A549 (cell line): Measurements from ENCODE around the gene NXF1. TPM values are rescaled to one million over a fixed set of nuclear protein-coding genes. Genes with fewer than 3 reads are reported as not detected.
"Not testable (repeated sequence)": the region's sequence is repeated elsewhere in the genome, so short reads cannot be mapped to it uniquely, and the experiment has no call there.

ENCODE experiments used
- ATAC-seq, 2 experiments: fragments of 200-7000 bp in 1 of 2; fragments of >200 bp in 1 of 2; cut with Nextera tagmentation in 1 of 2; cut with Tn5 transposase in 1 of 2; 3 replicates each; pipeline versions ENCODE4 v1.8.0 to v1.9.1; 2018 to 2020; ENCODE audit warnings: mild to moderate bottlenecking in 1 of 2, moderate library complexity in 1 of 2
- CTCF ChIA-PET: fragments of 300-600 bp; sonication (Branson Sonifier 250); formaldehyde crosslinking; extraction: SDS; loops from one replicate; lab custom pipeline; 2021; ENCODE audit warnings: antibody characterized with exemption, inconsistent platforms; lab: Yijun Ruan, JAX
- POLR2A ChIA-PET: fragments of 350-600 bp; formaldehyde crosslinking; extraction: SDS; loops from one replicate; lab custom pipeline; 2021; ENCODE audit warnings: antibody characterized with exemption, inconsistent platforms; lab: Yijun Ruan, JAX
- DNase-seq, 2 experiments: peaks; one replicate each; pipeline versions ENCODE4 v3.0.0 to v3.0.0-alpha.2; 2011 to 2016; ENCODE audit warnings: low read depth in 1 of 2, low spot score in 1 of 2
- FAIRE-seq: peaks from 2 replicates; lab custom pipeline; 2011; peaks lifted over from hg19 to GRCh38; lab: Jason Lieb, UNC
- H3K27ac ChIP-seq, 2 experiments: fragments of >200 bp; sonication (Bioruptor Twin); formaldehyde crosslinking; 3 replicates each; pipeline ENCODE4 v1.5.1; 2016 to 2017
- H3K4me1 ChIP-seq: fragments of >200 bp; sonication (Bioruptor Twin); formaldehyde crosslinking; 3 replicates; pipeline ENCODE4 v1.6.1; 2016
- H3K4me2 ChIP-seq: fragments of >200 bp; sonication (Bioruptor Twin); formaldehyde crosslinking; 3 replicates; pipeline ENCODE4 v1.6.1; 2016
- H3K4me3 ChIP-seq: fragments of >200 bp; sonication (Bioruptor Twin); formaldehyde crosslinking; 3 replicates; pipeline ENCODE4 v1.5.1; 2016
- H3K9me3 ChIP-seq: fragments of >200 bp; sonication (Bioruptor Twin); formaldehyde crosslinking; 3 replicates; pipeline ENCODE4 v1.6.1; 2016
- ATOH8 ChIP-seq: fragments of 250-450 bp; sonication (Bioruptor Pico); IDR thresholded peaks from 2 replicates; pipeline ENCODE4 v1.5.0; 2020; ENCODE audit warnings: low read depth, mild to moderate bottlenecking, moderate library complexity
- CHD4 ChIP-seq: fragments of 200-600 bp; sonication (generic); IDR thresholded peaks from 2 replicates; pipeline ENCODE4 v1.6.1; 2016; ENCODE audit warnings: antibody characterized with exemption, mild to moderate bottlenecking, borderline replicate concordance
- ELK1 ChIP-seq: fragments of 150-350 bp; IDR thresholded peaks from 2 replicates; pipeline ENCODE4 v1.6.1; 2014; ENCODE audit warnings: low read depth, mild to moderate bottlenecking, low read length
- EP300 ChIP-seq, 2 experiments: fragments of >200 bp; sonication (Bioruptor Twin); formaldehyde crosslinking; IDR thresholded peaks; 2 replicates in 1 of 2; 3 replicates in 1 of 2; pipeline ENCODE4 v1.6.1; 2016 to 2017
- FOSB ChIP-seq: fragments of 250-450 bp; sonication (Bioruptor Pico); IDR thresholded peaks from 2 replicates; pipeline ENCODE4 v1.5.0; 2020; ENCODE audit warnings: mild to moderate bottlenecking, moderate library complexity
- GATA3 ChIP-seq: IDR thresholded peaks from 2 replicates; pipeline ENCODE4 v1.6.1; 2012; ENCODE audit warnings: borderline replicate concordance
- HOXB5 ChIP-seq: fragments of 250-450 bp; sonication (Bioruptor Pico); IDR thresholded peaks from 2 replicates; pipeline ENCODE4 v1.5.0; 2020; ENCODE audit warnings: mild to moderate bottlenecking, moderate library complexity
- JUN ChIP-seq, 2 experiments: fragments of >200 bp; sonication (Bioruptor Twin); formaldehyde crosslinking; IDR thresholded peaks; 2 replicates in 1 of 2; 3 replicates in 1 of 2; pipeline ENCODE4 v1.6.1; 2016 to 2017
- JUNB ChIP-seq: fragments of >200 bp; sonication (Bioruptor Twin); formaldehyde crosslinking; IDR thresholded peaks from 2 replicates; pipeline ENCODE4 v1.6.1; 2016
- NPAS2 ChIP-seq: fragments of 250-450 bp; sonication (Bioruptor Pico); IDR thresholded peaks from 2 replicates; pipeline ENCODE4 v1.8.0; 2022; ENCODE audit warnings: mild to moderate bottlenecking, moderate library complexity, borderline replicate concordance
- NR3C1 ChIP-seq: fragments of >200 bp; sonication (Bioruptor Twin); formaldehyde crosslinking; IDR thresholded peaks from 3 replicates; pipeline ENCODE4 v1.6.1; 2017
- PBX3 ChIP-seq: IDR thresholded peaks from 2 replicates; pipeline ENCODE4 v1.6.1; 2012
- POLR2A ChIP-seq: IDR thresholded peaks from 2 replicates; pipeline ENCODE4 v1.6.1; 2012; ENCODE audit warnings: mild to moderate bottlenecking, low read length
- SREBF2 ChIP-seq: fragments of 450-650 bp; IDR thresholded peaks from 2 replicates; pipeline ENCODE4 v1.6.1; 2014; ENCODE audit warnings: mild to moderate bottlenecking, moderate library complexity
- TP53 ChIP-seq: fragments of 250-450 bp; sonication (Bioruptor Pico); IDR thresholded peaks from 2 replicates; pipeline ENCODE4 v1.5.0; 2021; ENCODE audit warnings: mild to moderate bottlenecking, moderate library complexity
- ZC3H11A ChIP-seq: fragments of 450-650 bp; IDR thresholded peaks from 2 replicates; pipeline ENCODE4 v1.6.1; 2014; ENCODE audit warnings: antibody characterized with exemption, mild to moderate bottlenecking
- WGBS: methylation state at CpG from one replicate; pipeline ENCODE4 v1.1.6; 2017; ENCODE audit errors: missing lambda C conversion rate; 5-methylcytosine and 5-hydroxymethylcytosine counted together
- polyA plus RNA-seq, 4 experiments: library from polyadenylated mRNA; depleted of rRNA in 3 of 4; stranded (reverse); fragments of >200 nt; fragmentation: RNase III in 1 of 4; extraction: RNeasy Plus Mini Kit Qiagen cat#74134 plus additional on column Dnase treatment in 1 of 4; gene quantifications; 2 replicates in 3 of 4; 3 replicates in 1 of 4; pipeline ENCODE4 v1.2.3, GENCODE V29; 2011 to 2017

The NXF1 gene
- polyA plus RNA-seq, 2 of the 4 experiments (the other 2 are of a cell fraction): 35.5 to 47.7 TPM

GRCh38 chr11:62770778-62771143, 34.5 kb downstream of the NXF1 start:
- CTCF ChIA-PET: interaction anchor here (0.6 to 13.8 kb wide), 7 partner anchors 10 to 241 kb away, joined by 3 to 211 read pairs (median 4); partner anchors contain the start of genes POLR2G and TMEM179B

DNA sequence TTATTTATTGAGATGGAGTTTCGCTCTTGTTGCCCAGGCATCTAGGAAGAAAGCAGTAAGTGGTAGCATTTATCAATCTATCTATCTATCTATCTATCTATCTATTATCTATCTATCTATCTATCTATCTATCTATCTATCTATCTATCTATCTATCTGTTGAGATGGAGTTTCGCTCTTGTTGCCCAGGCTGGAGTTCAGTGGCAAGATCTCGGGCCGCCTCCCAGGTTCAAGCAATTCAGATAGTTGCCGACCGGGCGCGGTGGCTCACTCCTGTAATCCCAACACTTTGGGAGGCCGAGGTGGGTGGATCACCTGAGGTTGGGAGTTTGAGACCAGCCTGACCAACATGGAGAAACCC, 44.4 kb downstream of the NXF1 start:
- Histone ChIP-seq H3K4me3 (peak overlapping the region; percentile 69), H3K27ac (peak overlapping the region; percentile 75 to 90), H3K4me2 (peak overlapping the region; percentile 65)
- peak in 1 of 2 experiments; percentile 31 for DNase-seq
- ATAC-seq: peak in 1 of 2 experiments; percentile 39; a peak in 3 of 6 replicates
- CTCF ChIA-PET: interaction anchor here (0.6 to 3.6 kb wide), 8 partner anchors 9 to 1110 kb away, joined by 3 to 23 read pairs (median 4); partner anchors contain the start of genes TAF6L and TMEM179B
- POLR2A ChIA-PET: interaction anchor here (1.0 to 2.3 kb wide), 8 partner anchors 7 to 120 kb away, joined by 4 to 20 read pairs (median 8); partner anchors contain the start of genes HNRNPUL2, SLC3A2, TAF6L and TMEM179B
- FAIRE-seq, H3K4me1 ChIP-seq, H3K9me3 ChIP-seq: not testable (repeated sequence)
- 24% methylated on average over 9 of the region's 9 CpGs for WGBS

More at GRCh38 chr11:62770778-62771143, 34.5 kb downstream of the NXF1 start:
- H3K4me3 ChIP-seq: peak overlapping the region; percentile 78
- H3K27ac ChIP-seq: peak overlapping the region; percentile 93 to 94
- peak overlapping the region; percentile 75 for H3K4me2 ChIP-seq
- H3K4me1 ChIP-seq: peaks cover 15% of the 10 kb centered on the region
- DNase-seq (no peak), ATAC-seq (peak; percentile 14 to 25; a peak in 5 of 6 replicates)
- POLR2A ChIA-PET: interaction anchor here (0.5 to 6.8 kb wide), 12 partner anchors 9 to 179 kb away, joined by 3 to 63 read pairs (median 6); partner anchors contain the start of genes B3GAT3, C11orf98, CSKMT and HNRNPUL2
- TF ChIP-seq CHD4 (no peak), TP53 (CRISPR knock-in tag) (peak; percentile 46; the same call in 1 of the 2 replicates), POLR2A (no peak)
- TF ChIP-seq, all 56 proteins: peak for 1
- 38% methylated on average over 18 of the region's 18 CpGs for WGBS
- no peaks in the 10 kb centered on the region for H3K9me3 ChIP-seq
- no peak for FAIRE-seq

- H3K27ac ChIP-seq: no peak overlapping the region
- H3K4me3 ChIP-seq: no peak overlapping the region
- ATAC-seq (no peak), DNase-seq (no peak), FAIRE-seq (no peak)
- H3K9me3 ChIP-seq: no peaks in the 10 kb centered on the region
- no peak overlapping the region for H3K4me2 ChIP-seq
- peaks cover 16% of the 10 kb centered on the region; the same call in 2 of the 3 replicates for H3K4me1 ChIP-seq
- TF ChIP-seq TP53 (CRISPR knock-in tag): no peak
- no peak for TF ChIP-seq NPAS2 (CRISPR knock-in tag)
- no peak for TF ChIP-seq ZC3H11A
- 68% methylated on average over 9 of the region's 9 CpGs for WGBS
- ChIA-PET POLR2A (interaction anchor here (1.1 kb wide), 1 partner anchor 83 kb away, joined by 3 read pairs; no protein-coding TSS in a partner anchor), CTCF (interaction anchor here (0.6 to 3.6 kb wide), 4 partner anchors 11 to 31 kb away, joined by 3 to 19 read pairs (median 6); partner anchors contain the start of gene TMEM179B)
Measured at GRCh38 chr11:62757846-62758788, 47.1 kb downstream of the NXF1 start.

GRCh38 chr11:62755086-62755615, 50.1 kb downstream of the NXF1 start:
- FAIRE-seq (no peak), DNase-seq (no peak), ATAC-seq (no peak)
- POLR2A ChIA-PET: interaction anchor here (1.5 to 3.0 kb wide), 3 partner anchors 15 to 85 kb away, joined by 7 to 63 read pairs (median 34); partner anchors contain the start of genes HNRNPUL2, TAF6L and WDR74
- Histone ChIP-seq H3K4me3 (0 out of 3 replicates have a peak overlapping the region, but pooled peaks have one; percentile 55), H3K27ac (no peak overlapping the region), H3K4me2 (peak overlapping the region; percentile 91), H3K4me1 (peaks cover 11% of the 10 kb centered on the region; the same call in 1 of the 3 replicates), H3K9me3 (no peaks in the 10 kb centered on the region)
- CTCF ChIA-PET: interaction anchor here (1.2 to 1.8 kb wide), 2 partner anchors 14 to 31 kb away, joined by 5 to 6 read pairs; no protein-coding TSS in a partner anchor
- no peak for TF ChIP-seq JUNB
- WGBS: 87% methylated on average over 10 of the region's 10 CpGs

DNA sequence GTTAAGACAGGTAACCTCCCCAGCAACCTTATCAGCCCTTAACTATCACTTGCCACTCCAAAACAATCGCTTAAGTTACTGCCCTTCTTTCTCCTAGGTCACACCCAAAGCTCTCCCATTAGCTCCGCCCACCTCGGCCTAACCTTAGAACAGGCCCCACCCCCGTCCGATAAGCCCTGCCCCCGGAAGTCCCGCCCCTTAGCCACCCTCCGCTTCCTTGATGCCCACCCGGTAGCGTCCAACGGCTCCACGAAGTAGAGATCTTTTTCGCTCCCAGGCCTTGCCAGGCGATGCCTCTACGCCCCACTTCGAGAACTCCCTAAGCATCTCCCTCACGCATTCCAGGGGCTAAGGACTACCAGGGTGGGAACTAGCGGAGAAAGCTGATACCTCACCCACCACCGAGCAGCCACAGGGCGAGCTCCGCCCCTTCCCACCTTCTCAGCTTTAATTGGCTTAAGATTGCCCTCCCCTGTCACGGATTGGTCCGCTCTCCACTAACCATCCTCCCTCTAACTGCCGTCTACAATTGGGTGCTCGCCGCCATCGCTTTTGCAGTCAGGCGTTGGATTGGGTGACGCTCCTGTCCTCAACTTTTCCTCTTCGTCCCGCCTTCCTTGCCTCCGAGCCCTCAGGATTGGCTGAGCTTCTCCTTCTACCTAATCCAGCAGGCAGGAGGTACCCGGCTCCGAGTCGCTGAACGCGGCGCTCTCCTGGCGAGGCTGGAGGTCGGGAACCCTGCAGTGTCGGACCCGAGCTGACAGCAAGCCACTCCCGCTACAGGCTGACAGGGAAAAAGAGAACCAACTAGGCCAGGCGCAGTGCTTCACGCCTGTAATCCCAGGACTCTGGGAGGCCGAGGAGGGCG, 51.3 kb downstream of the NXF1 start, which contains the start of gene ZBTB3:
ZBTB3 (minus strand) TSS at position 425 of the 868 bp plus-strand sequence. CDS start 496 bp downstream, outside the sequence.
- DNase-seq (peak; percentile 99 to 100), ATAC-seq (peak; percentile 98 to 99), FAIRE-seq (peak; percentile 80)
- CTCF ChIA-PET: interaction anchor here (0.6 to 3.2 kb wide), 12 partner anchors 11 to 152 kb away, joined by 3 to 17 read pairs (median 4); partner anchors contain the start of genes HNRNPUL2 and STX5
- peak within 1 kb of the TSS; percentile 91 for H3K4me2 ChIP-seq
- peak within 1 kb of the TSS; percentile 92 to 94 for H3K27ac ChIP-seq
- WGBS: under 1% methylated on average over 43 of the region's 47 CpGs
- H3K4me3 ChIP-seq: peak within 1 kb of the TSS; percentile 55
- H3K4me1 ChIP-seq: peaks cover 11% of the 10 kb centered on the region; the same call in 1 of the 3 replicates
- POLR2A ChIA-PET: interaction anchor here (0.5 to 3.0 kb wide), 40 partner anchors 8 to 308 kb away, joined by 3 to 96 read pairs (median 6); partner anchors contain the start of genes C11orf98, CSKMT, EEF1G and GANAB
- no peaks in the 10 kb centered on the region for H3K9me3 ChIP-seq
- TF ChIP-seq SREBF2 (no peak), NR3C1 (no peak), EP300 (IDR thresholded peaks at IDR 0.05) (no peak), PBX3 (peak; percentile 83), FOSB (CRISPR knock-in tag) (no peak), JUN (IDR thresholded peaks at IDR 0.05) (peak; percentile 36 to 92; a peak in 4 of 5 replicates), HOXB5 (CRISPR knock-in tag) (no peak), GATA3 (no peak), ELK1 (no peak), ZC3H11A (no peak), ATOH8 (no peak)
